Loucy (cell line): ENCODE measurements around the gene EFNA3.

Experiments
- CTCF ChIP-seq: fragments of 200-600 bp; sonication (generic); conservative IDR thresholded peaks from 2 replicates; pipeline ENCODE4 v1.5.1; 2014; ENCODE audit warnings: mild to moderate bottlenecking, antibody characterized with exemption, low read length
- EZH2phosphoT487 ChIP-seq: fragments of 200-600 bp; IDR thresholded peaks from 2 replicates; pipeline ENCODE4 v1.6.1; 2018; ENCODE audit warnings: antibody characterized with exemption, mild to moderate bottlenecking, moderate library complexity, borderline replicate concordance

- TF ChIP-seq EZH2phosphoT487, result no peak
- no peak for TF ChIP-seq CTCF
Observed at GRCh38 chr1:155049651-155050559, 28.7 kb upstream of the EFNA3 start.
